Right cardiac atrium (tissue), 5 donors: ENCODE results near the gene HPCAL1. TPM values are rescaled to one million over a fixed set of nuclear protein-coding genes. Genes with fewer than 3 reads are reported as not detected.

Experiments used
- ATAC-seq, 2 donors: fragments of 200-7000 bp; cut with Tn5 transposase; one replicate each; pipeline versions ENCODE4 v1.8.0 to v1.9.1; 2020; ENCODE audit warnings: moderate library complexity in 2 of 2, mild to moderate bottlenecking in 1 of 2
- DNase-seq, 3 donors: peaks; one replicate each; pipeline ENCODE4 v3.0.0-alpha.2; 2020
- H3K27ac ChIP-seq: one replicate; pipeline ENCODE4 v1.5.1; 2013; ENCODE audit warnings: mild to moderate bottlenecking, low read length, control low read depth, moderate library complexity
- H3K27me3 ChIP-seq: one replicate; pipeline ENCODE4 v1.6.1; 2013; ENCODE audit not compliant: control insufficient read depth, insufficient read depth
- H3K4me1 ChIP-seq: one replicate; pipeline ENCODE4 v1.6.1; 2013; ENCODE audit warnings: low read length; ENCODE audit not compliant: control insufficient read depth, insufficient read depth
- H3K4me3 ChIP-seq: one replicate; pipeline ENCODE4 v1.5.1; 2013; ENCODE audit warnings: low read length, control low read depth
- H3K9me3 ChIP-seq: one replicate; pipeline ENCODE4 v1.6.1; 2013; ENCODE audit warnings: low read length; ENCODE audit not compliant: control insufficient read depth
- WGBS: extraction: QIAGEN DNeasy Blood & Tissue Kit; methylation state at CpG from one replicate; pipeline ENCODE4 v1.1.7; 2013; 5-methylcytosine and 5-hydroxymethylcytosine counted together
- intact Hi-C, 4 donors: fragments of 100-400 bp; cut with DNase I; formaldehyde crosslinking; loops; one replicate each; pipeline versions ENCODE4 v1.11.0 to v1.14.0; 2022 to 2023
- polyA plus RNA-seq: library from polyadenylated mRNA; stranded (reverse); fragments of 200-250 nt; gene quantifications from one replicate; pipeline ENCODE4 v1.2.3, GENCODE V29; 2013
- total RNA-seq, 4 donors: library from RNA; stranded (reverse); fragmentation: NEBNext Ultra II Directional; extraction: Animal tissue kit (Norgen Biotek cat#: 25700); gene quantifications; one replicate each; pipeline ENCODE4 v1.2.1, GENCODE V29; 2021
- donor health status: healthy with polysubstance abuse.
- donor health status: DM: no; HTN: yes; CAD: no.
- donor health status: DM: no; HTN: no; CAD: no.
- donor health status: DM: no; HTN: yes; CAD: no; lungs with severe emphysema.
- donor health status: DM: yes; HTN: yes; CAD: no.

Gene HPCAL1
- total and polyA plus RNA-seq, 5 donors: 18.5 to 32.2 (median 25.1) TPM

DNA sequence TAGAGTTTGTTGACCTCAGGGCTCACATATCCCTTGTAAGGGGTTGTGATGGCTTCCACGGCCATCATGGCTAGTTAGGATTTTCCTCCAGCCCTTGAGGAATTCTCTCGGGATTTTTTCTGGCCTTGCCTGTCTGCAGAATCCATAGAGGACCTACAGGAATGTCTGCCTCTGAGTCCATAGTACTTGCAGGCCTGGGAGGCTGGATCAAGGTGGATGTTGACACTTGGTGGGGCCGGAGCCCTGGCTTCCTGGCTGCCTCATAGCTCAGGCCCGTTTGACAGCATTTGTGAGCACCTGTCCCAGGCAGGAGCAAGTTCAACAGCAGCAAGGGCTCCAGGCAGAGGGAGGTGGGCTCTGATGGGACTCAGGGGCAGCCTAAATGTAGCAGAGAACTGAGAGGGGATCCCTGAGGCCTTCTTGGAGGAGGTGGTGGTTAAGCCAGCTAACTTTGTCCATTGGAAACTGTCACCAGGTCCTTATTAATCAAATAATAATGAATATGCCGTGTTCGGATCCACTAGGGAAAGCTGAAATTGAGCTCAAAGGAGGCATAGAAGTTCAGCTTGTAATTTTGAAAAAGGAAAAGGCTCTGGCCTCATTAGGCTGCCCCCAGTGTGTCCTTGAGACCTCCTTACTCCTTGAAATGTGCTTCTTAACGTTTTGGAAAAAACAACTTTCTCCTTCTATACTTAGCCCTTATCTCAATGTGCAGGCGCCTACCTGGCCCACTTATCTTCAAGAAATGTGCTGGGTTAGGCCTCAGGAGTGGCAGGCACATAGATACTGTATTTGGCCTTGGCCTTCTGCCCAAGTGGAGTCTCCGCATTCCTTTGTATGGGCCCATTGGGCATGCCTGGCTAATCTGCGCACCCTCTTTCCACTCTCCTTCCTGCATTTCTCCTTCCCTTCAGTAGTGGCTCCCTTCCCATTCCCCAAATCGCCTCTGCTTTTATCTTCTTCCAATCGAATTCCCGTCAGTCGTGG lies 66.9 kb downstream of the HPCAL1 start:
- no peak overlapping the region for H3K4me3 ChIP-seq
- intact Hi-C loops: no loop called here
- H3K27me3 ChIP-seq: no peaks in the 10 kb centered on the region
- ATAC-seq (no peak), DNase-seq (no peak)
- WGBS: 80% methylated on average over 14 of the region's 14 CpGs
- H3K9me3 ChIP-seq: no peaks in the 10 kb centered on the region
- H3K4me1 ChIP-seq: no peaks in the 10 kb centered on the region
- H3K27ac ChIP-seq: no peak overlapping the region

DNA sequence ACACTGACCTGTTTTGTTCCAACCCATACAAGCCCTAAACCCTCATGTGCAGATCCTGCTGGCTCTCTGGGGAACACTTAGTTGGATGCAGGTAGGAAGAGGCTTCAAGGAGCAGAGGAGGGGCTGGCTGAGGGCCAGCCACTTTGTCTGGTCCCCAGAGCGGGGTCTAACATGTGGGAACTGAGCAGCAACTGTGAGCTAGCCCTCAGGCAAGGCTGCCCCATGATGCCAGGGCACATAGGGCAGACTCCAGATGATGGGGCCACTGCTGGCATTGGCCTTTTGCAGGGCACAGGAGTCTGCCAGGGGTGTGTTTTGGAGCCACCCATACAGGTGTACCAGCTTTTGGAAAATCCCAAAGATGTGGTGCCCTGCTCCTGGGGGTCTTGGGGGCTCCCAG lies 67.7 kb downstream of the HPCAL1 start:
- ATAC-seq: no peak
- Histone ChIP-seq H3K9me3 (no peaks in the 10 kb centered on the region), H3K27me3 (no peaks in the 10 kb centered on the region), H3K4me1 (no peaks in the 10 kb centered on the region), H3K27ac (no peak overlapping the region), H3K4me3 (no peak overlapping the region)
- DNase-seq: no peak
- WGBS: 88% methylated on average over 1 of the region's 1 CpG
- intact Hi-C loops: no loop called here

DNA sequence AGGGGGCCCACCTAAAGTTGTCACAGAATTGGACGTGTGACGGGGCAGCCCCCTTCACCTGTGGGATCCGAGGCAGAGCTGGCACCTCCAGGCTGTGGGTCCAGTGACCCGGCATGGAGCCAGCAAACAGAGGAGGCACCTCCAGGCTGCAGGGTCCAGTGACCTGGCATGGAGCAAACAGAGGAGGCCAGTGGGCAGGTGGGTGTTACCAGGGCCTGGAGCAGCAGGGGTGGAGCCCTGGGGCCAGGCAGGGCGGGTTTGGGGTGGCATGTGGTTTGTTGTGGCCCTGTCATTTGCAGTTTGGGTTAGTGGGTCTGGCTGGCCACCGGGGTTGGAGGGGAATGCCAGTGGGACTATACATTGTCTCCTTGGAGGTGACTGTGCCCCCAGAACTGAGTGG lies 68.2 kb downstream of the HPCAL1 start:
- DNase-seq (no peak), ATAC-seq (no peak)
- no peaks in the 10 kb centered on the region for H3K4me1 ChIP-seq
- intact Hi-C loops: no loop called here
- H3K4me3 ChIP-seq: no peak overlapping the region
- WGBS: 96% methylated on average over 6 of the region's 6 CpGs
- H3K27ac ChIP-seq: no peak overlapping the region
- no peaks in the 10 kb centered on the region for H3K9me3 ChIP-seq
- no peaks in the 10 kb centered on the region for H3K27me3 ChIP-seq

DNA sequence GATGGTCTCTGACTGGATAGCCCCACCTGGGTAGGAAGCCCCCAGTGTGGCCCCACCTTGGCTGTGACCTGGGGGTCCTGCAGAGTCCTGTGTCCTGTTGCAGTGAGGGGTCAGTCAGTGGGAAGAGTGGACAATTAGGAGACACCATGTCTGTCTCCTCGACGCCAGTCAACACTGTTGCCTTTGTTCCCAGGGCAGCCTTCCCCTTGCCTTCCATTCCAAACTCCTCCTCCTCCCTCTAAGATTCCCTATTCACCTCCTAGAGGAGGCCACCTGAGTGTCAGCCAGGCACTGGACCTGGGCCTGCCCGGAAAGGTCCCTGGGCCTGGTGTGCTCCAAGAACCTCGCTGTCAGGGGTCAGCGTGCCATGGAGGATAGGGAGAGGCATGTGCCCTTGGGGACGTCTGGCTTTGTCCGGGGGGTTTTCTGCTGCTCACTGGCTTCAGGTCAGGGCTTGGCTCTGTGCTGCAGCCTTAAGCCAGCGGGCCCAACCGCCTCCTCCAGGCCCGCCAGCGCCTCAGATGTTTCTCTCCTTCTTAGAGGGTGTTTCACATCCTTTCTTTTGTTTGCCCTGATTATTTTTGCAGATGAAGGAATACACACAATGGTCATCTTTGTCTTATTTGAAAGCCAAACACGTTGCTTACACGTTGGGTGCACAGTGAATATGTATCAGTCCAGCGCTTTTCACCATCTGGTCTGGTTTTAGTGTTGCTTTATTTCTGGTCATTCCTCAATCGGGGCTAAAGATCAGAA lies 68.9 kb downstream of the HPCAL1 start:
- no peak for ATAC-seq
- Histone ChIP-seq H3K4me3 (no peak overlapping the region), H3K27me3 (no peaks in the 10 kb centered on the region), H3K9me3 (no peaks in the 10 kb centered on the region), H3K4me1 (no peaks in the 10 kb centered on the region), H3K27ac (no peak overlapping the region)
- intact Hi-C loops: no loop called here
- DNase-seq: no peak
- WGBS: 83% methylated on average over 15 of the region's 15 CpGs

DNA sequence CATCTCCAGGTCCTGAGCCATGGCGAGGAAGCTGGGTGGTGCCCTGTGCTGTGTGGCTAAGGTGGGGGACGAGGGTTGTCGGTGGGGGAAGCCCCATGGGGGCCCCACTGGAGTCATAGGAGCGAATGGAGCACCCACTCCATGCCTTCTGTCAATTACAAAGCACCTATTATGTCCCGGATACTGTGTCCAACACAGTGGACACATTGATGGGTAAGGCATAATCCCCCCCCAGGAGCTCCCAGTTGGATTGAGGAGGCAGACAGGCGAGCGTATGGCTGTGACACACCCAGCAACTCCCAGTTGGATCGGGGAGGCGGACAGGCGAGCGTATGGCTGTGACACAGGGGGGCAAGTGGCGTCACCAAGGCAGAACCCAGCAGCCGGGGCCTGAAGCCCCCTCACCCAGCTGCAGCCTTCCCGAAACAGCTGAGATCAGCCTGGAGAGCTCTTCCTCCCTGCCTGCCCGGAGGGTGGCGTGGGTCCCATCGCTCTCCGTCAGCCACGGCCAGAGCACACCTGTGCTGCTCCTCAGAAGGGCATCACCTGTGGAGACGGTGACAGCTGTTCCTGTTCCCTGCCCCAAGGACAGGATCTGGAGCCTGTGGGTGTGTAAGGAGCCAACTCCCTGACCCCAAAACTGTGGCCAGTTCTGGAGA lies 69.6 kb downstream of the HPCAL1 start:
- H3K9me3 ChIP-seq: no peaks in the 10 kb centered on the region
- no peaks in the 10 kb centered on the region for H3K4me1 ChIP-seq
- DNase-seq (no peak), ATAC-seq (no peak)
- no peak overlapping the region for H3K4me3 ChIP-seq
- intact Hi-C loops: no loop called here
- H3K27me3 ChIP-seq: no peaks in the 10 kb centered on the region
- H3K27ac ChIP-seq: no peak overlapping the region
- WGBS: 95% methylated on average over 20 of the region's 20 CpGs

DNA sequence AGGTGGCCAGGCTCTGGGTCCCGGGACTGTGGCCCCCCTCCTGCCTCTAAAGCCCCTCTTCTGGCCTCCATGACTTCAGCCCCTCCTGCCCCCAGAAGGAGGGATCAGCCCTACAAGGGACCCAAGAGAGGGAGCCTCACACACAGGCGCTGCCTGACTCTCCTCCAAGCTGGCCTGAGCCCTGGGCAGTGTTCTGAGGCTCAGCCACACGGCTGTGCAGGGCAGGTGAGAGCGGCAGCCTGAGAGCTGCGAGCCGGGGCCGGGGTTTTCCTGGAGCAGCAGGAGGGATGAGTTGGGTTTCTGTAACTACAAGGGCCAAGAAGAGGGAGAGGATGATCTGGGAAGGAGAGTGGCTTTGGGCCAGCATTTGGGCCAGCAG lies 70.1 kb downstream of the HPCAL1 start:
- H3K4me1 ChIP-seq: no peaks in the 10 kb centered on the region
- H3K27me3 ChIP-seq: no peaks in the 10 kb centered on the region
- no peak overlapping the region for H3K27ac ChIP-seq
- intact Hi-C loops: no loop called here
- ATAC-seq: no peak
- 86% methylated on average over 7 of the region's 7 CpGs for WGBS
- DNase-seq: peak in 1 of 3 donors; percentile 32
- no peaks in the 10 kb centered on the region for H3K9me3 ChIP-seq
- no peak overlapping the region for H3K4me3 ChIP-seq

DNA sequence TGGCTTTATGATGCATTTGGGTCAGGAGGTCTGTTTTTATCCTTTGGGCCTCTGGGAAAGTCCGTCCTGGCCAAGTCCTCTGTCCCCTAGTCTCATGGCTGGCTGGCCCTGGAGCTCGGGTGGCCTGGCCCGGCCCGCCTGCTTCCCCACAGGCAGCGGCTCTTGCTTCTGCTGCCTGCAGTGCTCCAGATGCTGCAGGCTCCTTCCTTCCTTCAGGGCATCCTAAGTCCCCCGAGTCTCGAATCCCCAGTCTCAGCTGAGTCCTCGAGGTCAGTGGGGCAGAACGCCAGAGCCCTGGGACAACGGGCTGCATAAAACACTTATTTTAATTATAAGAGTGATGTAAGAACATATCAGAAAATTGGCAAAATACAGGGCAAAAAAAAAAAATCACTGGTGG lies 71.2 kb downstream of the HPCAL1 start:
- DNase-seq: no peak
- WGBS: 81% methylated on average over 10 of the region's 10 CpGs
- Histone ChIP-seq H3K4me1 (no peaks in the 10 kb centered on the region), H3K4me3 (no peak overlapping the region), H3K9me3 (no peaks in the 10 kb centered on the region), H3K27ac (no peak overlapping the region), H3K27me3 (no peaks in the 10 kb centered on the region)
- no peak for ATAC-seq
- intact Hi-C loops: no loop called here

DNA sequence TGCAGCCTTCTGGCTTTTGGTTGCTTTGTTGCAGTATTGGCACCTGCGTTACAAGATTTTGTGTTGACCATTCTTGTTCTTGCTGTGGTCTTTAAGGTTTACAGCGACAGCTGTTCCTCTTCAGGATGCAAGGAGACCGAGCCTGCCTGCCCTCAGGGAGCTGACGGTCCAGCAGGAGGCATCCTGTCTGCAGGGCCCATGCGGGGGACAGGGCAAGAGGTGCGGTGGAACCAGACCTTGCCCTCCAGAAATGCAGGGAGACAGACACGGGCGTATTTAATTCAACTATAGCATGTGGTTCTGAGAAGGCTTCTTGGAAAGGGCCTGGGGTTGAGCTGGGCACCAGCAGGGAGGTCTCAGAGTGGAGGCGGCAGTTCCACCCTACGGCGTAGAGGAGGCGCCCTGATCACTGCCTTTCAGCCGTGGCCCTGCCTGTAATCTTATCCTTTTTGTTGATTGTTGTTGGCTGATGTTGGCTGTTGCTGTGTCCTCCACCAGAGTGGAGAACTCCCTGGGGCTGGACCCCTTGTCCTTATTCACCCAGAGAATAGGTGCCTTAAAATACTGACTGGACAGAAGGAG lies 71.7 kb downstream of the HPCAL1 start:
- Histone ChIP-seq H3K4me3 (no peak overlapping the region), H3K27me3 (no peaks in the 10 kb centered on the region), H3K9me3 (no peaks in the 10 kb centered on the region), H3K27ac (no peak overlapping the region), H3K4me1 (no peaks in the 10 kb centered on the region)
- no peak for ATAC-seq
- 88% methylated on average over 13 of the region's 13 CpGs for WGBS
- peak in 1 of 3 donors; percentile 37 for DNase-seq
- intact Hi-C loops: no loop called here

DNA sequence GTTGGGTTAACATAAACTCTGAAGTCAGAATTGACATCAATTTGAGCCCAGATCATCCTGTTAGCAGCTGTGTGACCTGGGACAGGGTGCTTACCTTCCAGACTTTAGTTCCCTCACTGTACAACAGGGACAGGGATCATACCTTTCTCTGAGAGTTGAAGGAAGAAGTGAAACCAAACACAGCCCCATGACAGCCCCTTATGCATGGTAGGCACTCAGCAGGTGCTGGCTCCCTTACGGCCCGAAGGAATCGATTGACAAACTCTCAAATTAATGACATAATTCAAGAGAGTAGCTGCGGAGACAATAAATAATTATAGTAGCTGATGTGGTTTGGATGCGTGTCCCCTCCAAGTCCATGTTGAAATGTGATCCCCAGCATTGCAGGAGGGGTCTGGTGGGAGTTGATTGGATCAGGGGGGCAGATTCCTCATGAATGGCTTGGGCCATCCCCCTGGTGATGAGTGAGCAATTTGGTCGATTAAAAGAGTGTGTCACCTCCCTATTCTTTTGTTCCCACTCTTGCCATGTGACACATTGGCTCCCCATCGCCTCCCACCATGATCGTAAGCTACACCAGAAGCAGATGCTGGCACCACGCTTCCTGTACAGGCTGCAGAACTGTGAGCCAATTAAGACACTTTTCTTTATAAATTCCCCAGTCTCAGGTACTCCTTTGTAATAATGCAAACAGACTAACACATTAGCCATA lies 73.0 kb downstream of the HPCAL1 start:
- no peak for ATAC-seq
- intact Hi-C loops: no loop called here
- 69% methylated on average over 9 of the region's 9 CpGs for WGBS

DNA sequence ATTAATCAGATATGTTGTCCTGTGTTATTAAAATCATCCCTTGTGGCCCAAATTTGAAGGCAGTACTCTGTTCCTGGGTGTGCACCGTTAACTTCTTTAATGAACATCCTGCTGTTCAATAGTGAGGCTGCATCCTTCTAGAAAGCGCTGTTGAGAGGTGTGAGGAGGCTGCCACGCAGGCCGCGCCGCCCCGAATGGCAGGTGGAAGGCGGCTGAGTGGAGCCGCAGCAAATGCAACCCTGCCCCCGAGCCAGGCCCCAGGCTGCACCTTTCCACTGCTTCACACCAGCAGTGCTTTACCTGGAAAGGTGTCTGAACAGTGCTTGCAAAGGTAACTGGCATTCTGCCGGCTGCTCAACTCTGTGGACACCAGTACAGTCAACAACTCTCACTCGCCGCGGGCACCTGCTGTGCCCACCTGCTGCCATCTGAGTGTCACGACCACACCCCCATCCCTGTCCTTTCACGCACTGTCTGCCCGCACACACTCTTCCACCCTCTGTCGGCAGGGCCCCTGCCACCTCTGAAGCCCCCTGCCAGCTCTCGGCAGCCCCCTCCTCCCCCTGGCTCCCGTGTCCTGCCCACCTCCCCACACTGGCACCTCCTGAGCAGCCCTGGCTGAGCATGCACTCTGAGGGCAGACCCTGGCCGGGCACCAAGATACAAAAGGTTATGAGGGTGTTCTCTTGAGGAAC lies 74.5 kb downstream of the HPCAL1 start:
- no peaks in the 10 kb centered on the region for H3K27me3 ChIP-seq
- no peak overlapping the region for H3K4me3 ChIP-seq
- H3K27ac ChIP-seq: no peak overlapping the region
- WGBS: 93% methylated on average over 21 of the region's 21 CpGs
- DNase-seq (peak in 1 of 3 donors; percentile 34), ATAC-seq (no peak)
- peaks cover 5% of the 10 kb centered on the region for H3K4me1 ChIP-seq
- H3K9me3 ChIP-seq: no peaks in the 10 kb centered on the region
- intact Hi-C loops: no loop called here

More for the DNA sequence above, 73.0 kb downstream of the HPCAL1 start:
- Histone ChIP-seq H3K4me1 (peaks cover 2% of the 10 kb centered on the region), H3K27ac (no peak overlapping the region), H3K9me3 (no peaks in the 10 kb centered on the region), H3K4me3 (no peak overlapping the region), H3K27me3 (no peaks in the 10 kb centered on the region)
- peak in 1 of 3 donors; percentile 23 for DNase-seq
